Epithelial cell of prostate (primary cell): ENCODE data around the gene SOAT2.
"Not testable (repeated sequence)": the region's sequence is repeated elsewhere in the genome, so short reads cannot be mapped to it uniquely, and the experiment has no call there.

ENCODE experiments used
- DNase-seq: peaks from one replicate; pipeline ENCODE4 v3.0.0-alpha.2; 2011; ENCODE audit warnings: low read depth, low spot score
- H3K27ac ChIP-seq: fragments of 450-650 bp; 2 replicates; pipeline ENCODE4 v1.5.1; 2017; ENCODE audit warnings: mild to moderate bottlenecking

Gene SOAT2

DNA sequence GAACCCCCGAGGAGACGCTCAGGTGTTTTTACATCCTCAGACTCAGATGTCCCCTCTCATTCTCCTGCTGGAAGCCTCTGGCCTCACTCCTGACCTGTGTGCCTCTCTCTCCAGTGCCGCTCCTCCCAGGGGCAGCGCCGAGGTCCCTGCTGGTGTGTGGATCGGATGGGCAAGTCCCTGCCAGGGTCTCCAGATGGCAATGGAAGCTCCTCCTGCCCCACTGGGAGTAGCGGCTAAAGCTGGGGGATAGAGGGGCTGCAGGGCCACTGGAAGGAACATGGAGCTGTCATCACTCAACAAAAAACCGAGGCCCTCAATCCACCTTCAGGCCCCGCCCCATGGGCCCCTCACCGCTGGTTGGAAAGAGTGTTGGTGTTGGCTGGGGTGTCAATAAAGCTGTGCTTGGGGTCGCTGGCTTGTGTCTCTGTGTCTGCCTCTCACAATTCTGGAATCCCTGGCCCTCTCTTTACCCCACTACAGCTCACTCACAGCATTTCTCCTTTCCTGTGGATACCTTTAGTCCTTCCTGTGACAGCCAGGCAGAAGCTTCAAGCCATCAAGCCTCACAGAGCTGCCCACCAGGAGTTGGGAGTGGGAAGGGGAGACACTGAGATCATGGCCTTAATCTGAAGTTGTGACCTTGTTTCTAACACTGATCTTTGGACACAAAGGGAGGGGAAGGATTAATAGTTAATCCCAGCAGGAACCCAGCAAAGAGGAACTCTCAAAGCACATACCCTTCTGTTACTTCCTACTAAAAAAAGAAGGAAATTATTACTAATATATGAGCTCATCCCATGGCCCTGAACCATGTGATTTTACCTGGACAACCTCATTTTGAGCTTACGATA, 1.1 kb upstream of the SOAT2 start:
- no peak overlapping the region for H3K27ac ChIP-seq
- DNase-seq, result no peak

DNA sequence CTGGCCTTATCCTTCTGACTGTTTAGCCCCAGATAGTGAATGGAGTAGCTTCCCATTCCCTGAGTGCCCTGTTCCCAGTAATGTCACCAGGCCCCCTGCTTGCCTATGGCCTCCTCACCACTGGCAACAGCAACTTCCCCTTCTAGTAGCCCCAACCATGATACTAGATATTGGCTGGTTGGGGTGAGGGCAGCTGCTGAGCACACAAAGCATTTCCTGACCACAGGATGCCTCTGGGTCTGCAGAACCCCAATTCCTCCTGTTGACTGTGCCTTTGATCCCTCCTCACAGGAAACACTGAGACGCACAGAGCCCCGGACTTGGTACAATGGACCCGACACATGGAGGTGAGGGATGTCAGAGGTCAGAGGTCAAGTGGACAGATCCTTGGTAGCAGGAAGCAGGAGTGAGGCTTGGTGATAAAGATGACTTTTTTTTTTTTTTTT, 597 bp downstream of the SOAT2 start:
- no peak overlapping the region for H3K27ac ChIP-seq
- no peak for DNase-seq

DNA sequence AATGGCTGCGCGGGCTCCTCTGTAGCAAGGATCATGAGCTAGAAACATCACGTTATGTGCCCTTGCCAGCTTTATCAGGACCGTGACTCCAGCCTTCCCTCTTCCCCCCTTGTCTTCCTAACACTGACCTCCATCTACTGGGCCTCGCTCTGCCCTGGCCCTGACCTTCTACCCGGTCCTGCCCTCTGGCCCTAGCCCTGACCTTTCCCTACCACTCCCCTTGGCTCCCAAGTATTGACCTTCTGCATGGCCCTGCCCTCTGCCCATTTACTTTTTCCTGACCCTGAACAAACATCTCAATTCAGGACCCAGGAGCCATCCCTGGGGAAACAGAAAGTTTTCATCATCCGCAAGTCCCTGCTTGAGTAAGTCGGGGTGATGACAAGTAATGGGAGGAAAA, 2.0 kb downstream of the SOAT2 start:
- H3K27ac ChIP-seq, result no peak overlapping the region
- no peak for DNase-seq

DNA sequence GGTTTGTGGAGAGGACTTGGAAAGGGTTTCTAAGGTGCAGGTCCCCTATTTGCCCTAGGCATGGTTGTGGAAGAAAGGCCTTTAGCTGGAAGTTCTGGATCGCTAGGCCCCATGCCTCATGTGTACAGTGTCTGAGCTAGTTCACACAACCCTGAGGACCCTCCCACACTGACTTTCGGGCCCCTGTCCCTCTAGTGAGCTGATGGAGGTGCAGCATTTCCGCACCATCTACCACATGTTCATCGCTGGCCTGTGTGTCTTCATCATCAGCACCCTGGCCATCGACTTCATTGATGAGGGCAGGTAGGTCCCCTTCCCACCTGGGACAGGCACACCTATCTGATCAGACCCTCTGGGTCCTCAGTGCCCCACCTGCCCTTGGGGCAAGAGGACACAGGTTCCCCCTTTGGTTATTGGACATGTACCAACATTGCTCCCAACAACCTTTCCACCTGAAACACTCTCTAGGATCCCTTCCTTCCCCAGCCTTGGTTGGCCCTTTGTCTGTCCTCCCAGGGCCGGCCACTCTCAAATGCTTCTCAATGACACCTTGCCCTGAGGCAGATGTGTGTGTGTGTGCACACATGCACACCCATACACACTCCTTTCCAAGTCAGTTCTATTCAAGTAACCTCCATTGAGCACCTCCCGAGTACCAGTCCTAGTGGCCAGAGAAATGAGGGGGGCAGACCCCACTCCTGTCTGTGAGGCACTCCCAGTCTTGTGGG, 2.6 kb downstream of the SOAT2 start:
- DNase-seq, result no peak
- H3K27ac ChIP-seq, result no peak overlapping the region

DNA sequence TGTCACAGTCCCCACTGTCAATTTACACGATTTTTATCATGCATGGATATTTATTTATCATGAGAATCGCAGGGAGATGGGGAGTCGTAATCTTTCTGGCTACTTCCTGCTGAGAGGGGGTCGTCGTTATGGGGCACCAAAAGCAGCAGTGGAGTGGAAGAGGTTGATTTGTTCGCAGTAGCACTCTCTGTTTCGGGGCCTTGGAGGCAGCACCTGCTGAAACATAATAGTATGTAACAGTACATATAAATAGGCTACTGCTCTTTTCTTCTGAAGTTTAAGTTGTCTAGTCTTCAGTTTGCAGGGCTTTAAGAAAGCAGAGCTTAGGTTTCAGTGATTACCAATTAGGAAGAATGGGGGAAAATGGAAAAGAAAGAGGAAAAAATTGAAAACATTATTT, 3.8 kb downstream of the SOAT2 start:
- no peak for DNase-seq

DNA sequence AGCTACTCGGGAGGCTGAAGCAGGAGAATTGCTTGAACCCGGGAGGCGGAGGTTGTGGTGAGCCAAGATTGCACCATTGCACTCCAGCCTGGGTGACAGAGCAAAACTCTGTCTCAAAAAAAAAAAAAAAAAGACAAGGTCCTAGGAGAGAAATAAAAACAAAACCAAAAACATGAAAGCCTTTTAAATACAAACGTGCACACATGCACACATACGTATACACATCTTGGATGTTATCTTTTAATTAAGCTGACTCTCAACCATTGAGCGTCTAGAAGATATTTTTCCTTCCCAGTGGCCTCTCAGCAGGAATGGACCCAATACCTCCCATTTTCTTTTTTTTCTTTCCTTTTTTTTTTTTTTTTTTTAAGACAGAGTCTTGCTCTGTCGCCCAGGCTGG, 9.1 kb downstream of the SOAT2 start:
- not testable (repeated sequence) for H3K27ac ChIP-seq

More for the DNA sequence above, 3.8 kb downstream of the SOAT2 start:
- H3K27ac ChIP-seq, result no peak overlapping the region

DNA sequence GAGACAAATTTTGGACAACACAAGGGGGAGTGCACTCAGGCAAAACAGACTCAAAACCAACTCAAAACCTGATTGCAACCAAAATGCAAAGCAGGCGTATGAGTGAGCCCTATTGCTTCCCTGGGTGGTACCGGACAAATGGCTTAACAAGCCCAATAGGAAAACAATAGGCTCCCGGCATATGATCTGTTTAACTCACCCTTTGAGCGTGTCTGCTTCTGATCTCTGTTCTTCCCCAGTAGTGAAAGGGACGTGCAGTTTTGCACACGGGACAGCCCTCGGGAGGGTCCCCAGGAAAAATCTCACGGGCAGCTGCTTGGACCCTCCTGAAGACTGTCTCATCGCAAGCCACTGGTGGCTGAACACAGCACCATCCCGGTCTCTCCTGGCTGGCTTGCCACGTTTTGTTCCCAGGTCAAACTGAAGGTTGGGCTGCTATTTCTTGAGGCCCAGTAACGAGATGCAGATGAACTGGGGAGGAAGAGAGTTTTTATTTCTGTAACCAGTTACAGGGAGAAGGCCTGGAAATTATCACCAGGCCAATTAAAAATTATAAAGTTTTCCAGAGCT, 9.9 kb downstream of the SOAT2 start:
- no peak for DNase-seq
- no peak overlapping the region for H3K27ac ChIP-seq

More for the DNA sequence above, 9.1 kb downstream of the SOAT2 start:
- DNase-seq, result not testable (repeated sequence)

DNA sequence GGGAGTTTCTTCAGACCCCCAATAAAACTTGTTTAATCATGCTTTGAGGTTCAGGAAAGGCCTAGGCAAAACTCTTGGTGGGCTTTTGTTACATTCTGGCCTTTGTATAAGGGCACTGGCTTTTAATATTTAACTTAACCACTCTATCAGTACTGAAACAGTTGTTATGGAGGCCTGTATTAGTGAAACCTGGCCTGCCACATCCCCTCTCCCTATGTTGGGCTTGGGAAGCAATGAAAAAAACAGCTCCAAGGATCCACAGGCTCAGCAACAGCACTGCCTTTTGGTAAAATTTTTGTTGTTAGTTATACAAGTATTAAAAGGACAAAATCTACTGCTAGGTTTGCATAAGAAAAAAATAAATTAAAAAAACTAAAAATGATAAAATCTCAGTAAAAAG, 10.7 kb downstream of the SOAT2 start:
- H3K27ac ChIP-seq, result no peak overlapping the region

DNA sequence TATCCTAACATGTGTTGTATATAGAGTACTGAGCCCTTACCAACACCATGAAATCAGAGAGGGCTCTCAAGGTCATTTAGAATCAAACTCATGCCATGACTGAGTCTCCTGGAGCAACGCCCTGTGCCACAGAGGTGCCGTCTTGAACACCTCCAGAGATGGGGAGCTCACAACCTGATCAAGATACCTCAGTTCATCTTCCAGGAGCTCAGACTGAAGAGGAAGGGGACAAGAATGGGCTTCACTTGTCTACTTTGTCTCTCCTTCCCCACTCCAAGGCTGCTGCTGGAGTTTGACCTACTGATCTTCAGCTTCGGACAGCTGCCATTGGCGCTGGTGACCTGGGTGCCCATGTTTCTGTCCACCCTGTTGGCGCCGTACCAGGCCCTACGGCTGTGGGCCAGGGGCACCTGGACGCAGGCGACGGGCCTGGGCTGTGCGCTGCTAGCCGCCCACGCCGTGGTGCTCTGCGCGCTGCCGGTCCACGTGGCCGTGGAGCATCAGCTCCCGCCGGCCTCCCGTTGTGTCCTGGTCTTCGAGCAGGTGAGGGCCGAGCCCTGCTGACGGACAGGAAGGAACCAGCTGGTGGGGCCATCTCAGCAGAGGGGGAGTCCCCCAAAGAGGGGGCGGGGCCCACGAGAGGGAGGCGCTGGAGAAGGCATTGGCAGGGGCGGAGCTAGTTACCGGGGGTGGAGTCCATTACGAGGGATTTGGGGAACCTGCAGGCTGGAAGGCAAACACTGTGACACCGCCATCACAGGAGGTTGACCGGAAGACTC, 12.0 kb downstream of the SOAT2 start:
- H3K27ac ChIP-seq, result no peak overlapping the region
- DNase-seq, result no peak

More for the DNA sequence above, 10.7 kb downstream of the SOAT2 start:
- DNase-seq, result no peak

DNA sequence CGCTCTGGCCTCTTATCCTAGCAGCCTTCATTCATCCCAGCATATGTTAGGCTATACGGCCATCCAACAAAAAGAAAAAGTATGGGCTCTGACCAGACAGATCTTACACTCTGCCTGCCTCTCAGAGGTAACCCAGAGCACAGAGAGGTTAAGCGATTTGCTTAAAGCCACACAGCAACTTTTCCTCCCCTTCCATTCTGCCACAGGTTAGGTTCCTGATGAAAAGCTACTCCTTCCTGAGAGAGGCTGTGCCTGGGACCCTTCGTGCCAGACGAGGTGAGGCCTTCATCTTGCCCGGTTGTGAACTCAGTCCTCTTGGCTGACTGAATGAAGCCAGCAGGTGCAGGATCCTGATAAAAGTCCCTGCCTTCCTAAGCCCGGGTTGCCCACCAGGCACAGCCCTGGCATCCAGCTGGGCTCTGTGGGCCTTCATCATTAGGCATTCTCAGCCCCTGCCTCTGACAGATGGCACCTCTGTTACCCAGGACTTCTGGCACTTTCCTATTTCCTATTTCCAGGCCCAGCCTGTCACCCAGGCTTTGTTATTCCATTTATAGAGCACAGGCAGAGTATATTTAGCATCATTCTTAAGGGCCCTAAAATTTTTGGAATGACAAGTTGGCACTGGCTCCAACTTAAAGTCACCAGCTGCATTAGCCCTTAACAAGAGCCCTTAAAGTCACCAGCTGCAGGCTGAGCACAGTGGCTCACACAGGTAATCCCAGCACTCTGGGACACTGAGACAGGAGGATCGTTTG, 12.8 kb downstream of the SOAT2 start:
- no peak overlapping the region for H3K27ac ChIP-seq
- no peak for DNase-seq

DNA sequence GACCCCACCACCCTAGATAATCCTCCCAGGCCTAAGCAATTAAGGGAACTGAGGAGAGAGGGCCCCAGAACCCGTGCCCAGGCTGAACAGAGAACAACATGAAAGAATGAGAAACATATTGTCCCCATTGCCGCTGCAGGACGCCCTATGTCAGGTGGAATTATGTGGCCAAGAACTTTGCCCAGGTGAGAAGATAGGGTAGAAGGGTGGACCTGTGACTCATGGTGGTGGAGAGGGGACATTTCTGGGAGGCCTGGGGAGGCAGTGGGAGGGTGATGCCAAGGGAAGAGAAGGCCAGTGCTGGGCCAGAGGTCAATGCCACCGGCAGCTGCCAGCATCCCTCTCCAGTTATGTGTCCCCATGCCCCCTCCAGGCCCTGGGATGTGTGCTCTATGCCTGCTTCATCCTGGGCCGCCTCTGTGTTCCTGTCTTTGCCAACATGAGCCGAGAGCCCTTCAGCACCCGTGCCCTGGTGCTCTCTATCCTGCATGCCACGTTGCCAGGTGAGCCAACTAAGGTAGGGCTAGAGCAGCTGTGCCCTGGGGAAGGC, 15.5 kb downstream of the SOAT2 start:
- no peak overlapping the region for H3K27ac ChIP-seq
- DNase-seq, result no peak

DNA sequence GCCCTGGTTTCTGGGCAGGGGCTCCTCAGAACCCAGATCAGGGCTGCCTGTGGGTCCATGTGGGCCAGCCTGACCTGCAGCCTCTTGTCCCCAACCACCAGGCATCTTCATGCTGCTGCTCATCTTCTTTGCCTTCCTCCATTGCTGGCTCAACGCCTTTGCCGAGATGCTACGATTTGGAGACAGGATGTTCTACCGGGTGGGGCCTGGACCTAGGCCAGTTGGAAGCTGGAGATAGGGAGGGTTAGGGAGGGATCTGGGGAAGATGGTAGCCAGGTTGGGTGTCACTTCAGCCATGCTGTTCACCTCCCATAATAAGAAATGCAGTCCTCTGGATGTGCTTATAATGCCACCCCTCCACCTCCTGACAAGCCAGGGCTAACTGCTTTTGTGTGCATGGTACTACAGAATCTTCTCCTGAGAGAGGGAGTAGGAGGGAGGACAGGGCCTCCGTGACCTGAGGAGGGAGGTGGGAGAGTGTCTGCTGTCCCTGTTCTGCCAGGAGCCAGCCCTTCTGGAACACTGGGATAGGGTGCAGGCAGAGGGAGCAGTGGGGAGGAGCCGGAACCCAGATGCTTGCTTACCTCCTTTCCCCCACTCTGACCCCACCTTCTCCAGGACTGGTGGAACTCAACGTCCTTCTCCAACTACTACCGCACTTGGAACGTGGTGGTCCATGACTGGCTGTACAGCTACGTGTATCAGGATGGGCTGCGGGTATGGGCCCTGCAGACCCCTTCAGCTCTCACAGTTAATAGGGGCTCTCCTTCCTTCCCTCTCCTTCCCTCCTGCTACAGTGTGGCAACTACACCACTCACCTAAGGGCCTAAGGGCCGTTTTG, 17.6 kb downstream of the SOAT2 start:
- no peak overlapping the region for H3K27ac ChIP-seq
- no peak for DNase-seq

DNA sequence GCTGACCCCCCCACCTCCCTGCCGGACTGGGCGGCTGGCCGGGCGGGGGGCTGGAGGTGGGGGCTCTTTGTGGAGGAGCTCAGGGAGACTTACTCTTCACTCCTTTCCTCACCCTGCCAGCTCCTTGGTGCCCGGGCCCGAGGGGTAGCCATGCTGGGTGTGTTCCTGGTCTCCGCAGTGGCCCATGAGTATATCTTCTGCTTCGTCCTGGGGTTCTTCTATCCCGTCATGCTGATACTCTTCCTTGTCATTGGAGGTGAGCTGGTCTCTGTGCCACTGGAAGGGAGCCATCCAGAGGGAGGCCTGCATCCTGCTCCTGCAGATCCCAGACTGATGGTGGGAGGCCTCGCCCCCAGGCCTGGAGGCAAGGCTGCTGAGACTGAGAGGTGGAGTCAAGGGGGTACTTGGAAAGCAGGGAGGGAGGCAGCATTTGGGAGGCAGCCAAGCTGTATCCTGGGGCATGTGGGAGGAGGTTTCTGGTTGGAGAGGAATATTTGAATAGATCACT, 19.7 kb downstream of the SOAT2 start:
- DNase-seq, result no peak
- H3K27ac ChIP-seq, result no peak overlapping the region

DNA sequence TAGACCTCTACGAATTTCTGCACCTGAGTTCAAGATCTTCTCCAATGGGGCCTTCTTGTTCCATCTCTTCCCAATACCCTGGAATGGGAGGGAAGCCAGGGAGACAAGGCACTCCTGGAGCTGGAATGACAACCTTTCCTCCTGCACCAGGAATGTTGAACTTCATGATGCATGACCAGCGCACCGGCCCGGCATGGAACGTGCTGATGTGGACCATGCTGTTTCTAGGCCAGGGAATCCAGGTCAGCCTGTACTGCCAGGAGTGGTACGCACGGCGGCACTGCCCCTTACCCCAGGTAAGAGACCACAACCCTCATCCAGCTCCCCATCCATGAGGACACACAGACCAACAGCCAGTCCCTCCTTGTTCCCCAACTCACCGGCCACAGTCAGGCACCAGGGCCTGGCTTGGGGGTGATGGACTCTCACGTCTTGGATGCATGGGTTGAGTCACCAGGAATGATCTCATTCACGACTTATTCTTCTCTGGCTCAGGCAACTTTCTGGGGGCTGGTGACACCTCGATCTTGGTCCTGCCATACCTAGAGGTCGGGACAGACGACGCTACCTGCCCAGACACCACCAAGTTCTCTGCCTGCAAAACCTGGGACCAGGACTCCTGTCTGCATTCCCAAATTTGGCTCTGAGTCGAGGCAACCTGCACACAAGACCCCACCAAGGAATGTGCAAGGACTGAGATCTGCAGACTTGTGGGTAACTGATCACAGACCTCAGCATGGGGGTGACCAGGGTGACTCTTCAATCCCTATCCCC, 20.5 kb downstream of the SOAT2 start:
- no peak overlapping the region for H3K27ac ChIP-seq
- no peak for DNase-seq

DNA sequence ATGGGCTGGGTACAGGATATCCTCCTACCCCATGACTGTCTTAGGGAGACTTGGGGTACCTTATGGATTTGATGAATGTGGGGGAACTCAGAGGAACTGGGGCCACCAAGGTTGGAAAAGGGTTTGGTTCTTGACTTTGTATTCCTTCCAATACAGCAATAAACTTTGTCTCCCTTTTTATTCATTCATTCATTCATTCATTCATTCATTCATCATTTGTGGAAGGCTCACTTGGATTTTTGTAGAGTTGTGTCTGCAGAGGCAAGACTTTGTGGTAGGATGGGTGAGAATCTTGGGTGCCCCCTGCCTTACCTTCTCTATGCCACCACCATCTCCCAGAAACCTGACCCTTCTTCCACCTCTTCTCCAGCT, 21.1 kb downstream of the SOAT2 start:
- no peak for DNase-seq
- H3K27ac ChIP-seq, result no peak overlapping the region

DNA sequence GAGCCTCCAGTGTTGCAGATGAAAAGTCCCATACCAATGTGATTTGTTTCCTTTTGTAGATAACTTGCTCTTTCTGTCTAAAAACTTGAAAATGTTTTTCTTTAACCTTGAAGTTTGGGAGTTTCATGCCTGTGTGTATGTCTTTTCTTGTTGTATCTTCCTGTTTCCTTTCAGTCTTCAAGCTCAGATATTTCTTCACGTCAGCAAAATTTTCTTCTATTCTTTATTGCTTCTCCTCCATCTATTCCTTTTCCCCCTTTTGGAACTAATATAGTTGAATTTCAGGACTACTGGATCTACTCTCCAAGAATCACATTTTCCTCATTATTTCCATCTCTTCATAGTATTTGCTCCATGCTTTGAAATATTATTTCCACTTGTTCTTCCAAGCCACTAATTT, 23.9 kb downstream of the SOAT2 start:
- no peak for DNase-seq
- no peak overlapping the region for H3K27ac ChIP-seq

DNA sequence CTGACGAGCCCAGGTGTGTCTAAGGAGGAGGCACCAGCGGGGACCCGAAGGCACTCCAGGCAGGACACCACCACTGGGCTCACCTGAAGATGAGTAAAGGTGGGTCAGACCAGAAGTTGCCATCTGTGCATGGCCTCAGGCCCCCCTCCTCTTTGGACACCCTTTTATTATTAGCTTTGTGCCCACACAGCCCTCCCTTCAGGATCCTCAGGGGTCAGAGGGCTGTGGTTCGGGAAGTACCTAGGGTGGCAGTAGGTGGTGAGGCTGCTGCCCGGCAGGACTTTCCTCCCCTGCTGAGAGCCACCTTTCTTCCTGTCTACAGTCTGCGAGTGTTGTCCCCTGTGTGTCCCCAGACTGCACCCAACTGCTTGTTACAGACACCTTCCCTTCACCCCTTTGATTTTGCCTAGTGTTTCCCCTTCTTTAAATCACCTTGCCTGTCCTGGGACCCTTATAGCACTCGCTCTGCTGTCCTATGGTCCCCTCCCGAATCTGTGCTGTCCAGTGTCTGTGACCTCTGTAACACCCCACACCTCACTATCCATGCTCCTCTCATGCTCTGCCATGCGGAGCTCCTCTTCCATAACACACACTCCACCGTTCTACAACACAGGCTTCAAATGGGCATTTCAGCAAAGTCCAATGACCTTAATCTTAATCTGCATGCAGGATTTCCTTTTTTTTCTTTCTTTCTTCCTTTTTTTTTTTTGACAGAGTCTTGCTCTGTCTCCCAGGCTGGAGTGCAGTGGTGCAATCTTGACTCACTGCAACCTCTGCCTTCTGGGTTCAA, 25.7 kb downstream of the SOAT2 start:
- H3K27ac ChIP-seq, result no peak overlapping the region
- DNase-seq, result no peak
